ENCODE data around the gene IPO4.
"Not testable (repeated sequence)": the region's sequence is repeated elsewhere in the genome, so short reads cannot be mapped to it uniquely, and the experiment has no call there.

Gene IPO4

GRCh38 chr14:24188251-24189058 is at the start of gene IPO4:
IPO4 (minus strand) TSS chr14:24188816; CDS start chr14:24188787, 29 bp downstream.
- peak; percentile 97 for DNase-seq (ENCODE audit: low spot score)

GRCh38 chr14:24238123-24238522 is 49.5 kb upstream of the IPO4 start:
- DNase-seq (ENCODE audit: low spot score), result peak; percentile 91

GRCh38 chr14:24237463-24237955 is 48.9 kb upstream of the IPO4 start:
- no peak for DNase-seq (ENCODE audit: low spot score)

- DNase-seq (ENCODE audit: low spot score), result no peak
These were observed 48.3 kb upstream of the IPO4 start for GRCh38 chr14:24236689-24237462.

- DNase-seq (ENCODE audit: low spot score), result no peak
These were observed 47.4 kb upstream of the IPO4 start for GRCh38 chr14:24235804-24236688.

GRCh38 chr14:24234095-24235005 is 45.7 kb upstream of the IPO4 start:
- no peak for DNase-seq (ENCODE audit: low spot score)

- DNase-seq (ENCODE audit: low spot score), result no peak
These were observed 44.9 kb upstream of the IPO4 start for GRCh38 chr14:24233538-24233866.

- no peak for DNase-seq (ENCODE audit: low spot score)
These were observed 44.3 kb upstream of the IPO4 start, which contains the start of gene GMPR2 for GRCh38 chr14:24232645-24233537. GMPR2 (plus strand) TSS chr14:24232929; CDS start chr14:24233254, 325 bp downstream.

- DNase-seq (ENCODE audit: low spot score), result peak; percentile 96
These were observed 43.6 kb upstream of the IPO4 start, which contains the start of gene NEDD8 for GRCh38 chr14:24232121-24232644. NEDD8 (minus strand) TSS chr14:24232367; CDS start chr14:24232267, 100 bp downstream.

- DNase-seq (ENCODE audit: low spot score), result peak; percentile 36
These were observed 42.9 kb upstream of the IPO4 start for GRCh38 chr14:24231263-24232120.

- DNase-seq (ENCODE audit: low spot score), result no peak
These were observed 40.3 kb upstream of the IPO4 start for GRCh38 chr14:24228902-24229301.

- no peak for DNase-seq (ENCODE audit: low spot score)
These were observed 37.9 kb upstream of the IPO4 start for GRCh38 chr14:24226473-24226872.

GRCh38 chr14:24224618-24225071 is 36.0 kb upstream of the IPO4 start:
- DNase-seq (ENCODE audit: low spot score), result peak; percentile 72

GRCh38 chr14:24222987-24223386 is 34.4 kb upstream of the IPO4 start:
- DNase-seq (ENCODE audit: low spot score), result not testable (repeated sequence)

- DNase-seq (ENCODE audit: low spot score), result no peak
These were observed 30.9 kb upstream of the IPO4 start for GRCh38 chr14:24219521-24219920.

- DNase-seq (ENCODE audit: low spot score), result no peak
These were observed 30.5 kb upstream of the IPO4 start for GRCh38 chr14:24219080-24219479.

GRCh38 chr14:24216876-24217275 is 28.3 kb upstream of the IPO4 start:
- not testable (repeated sequence) for DNase-seq (ENCODE audit: low spot score)

GRCh38 chr14:24216345-24216699 is 27.7 kb upstream of the IPO4 start:
- no peak for DNase-seq (ENCODE audit: low spot score)
